Gastroesophageal sphincter (tissue), 3 donors: Measurements from ENCODE around the gene CYP17A1.

Experiments used
- CTCF ChIP-seq, 4 experiments: fragments of 200-600 bp in 2 of 4; fragments of 450-650 bp in 2 of 4; sonication (generic) in 1 of 4; IDR thresholded peaks; one replicate each; pipeline ENCODE4 v1.5.1; 2017 to 2019; ENCODE audit warnings: antibody characterized with exemption in 4 of 4, mild to moderate bottlenecking in 2 of 4, moderate library complexity in 2 of 4
- EP300 ChIP-seq: sonication (generic); formaldehyde crosslinking; IDR thresholded peaks from one replicate; pipeline ENCODE4 v1.6.1; 2017; ENCODE audit warnings: antibody characterized with exemption, mild to moderate bottlenecking
- POLR2A ChIP-seq, 2 donors: fragments of 450-650 bp; IDR thresholded peaks; one replicate each; pipeline ENCODE4 v1.6.1; 2017; ENCODE audit warnings: antibody characterized with exemption in 2 of 2, mild to moderate bottlenecking in 2 of 2, moderate library complexity in 1 of 2
- POLR2AphosphoS5 ChIP-seq: sonication (generic); formaldehyde crosslinking; IDR thresholded peaks from one replicate; pipeline ENCODE4 v1.6.1; 2017; ENCODE audit warnings: antibody characterized with exemption

DNA sequence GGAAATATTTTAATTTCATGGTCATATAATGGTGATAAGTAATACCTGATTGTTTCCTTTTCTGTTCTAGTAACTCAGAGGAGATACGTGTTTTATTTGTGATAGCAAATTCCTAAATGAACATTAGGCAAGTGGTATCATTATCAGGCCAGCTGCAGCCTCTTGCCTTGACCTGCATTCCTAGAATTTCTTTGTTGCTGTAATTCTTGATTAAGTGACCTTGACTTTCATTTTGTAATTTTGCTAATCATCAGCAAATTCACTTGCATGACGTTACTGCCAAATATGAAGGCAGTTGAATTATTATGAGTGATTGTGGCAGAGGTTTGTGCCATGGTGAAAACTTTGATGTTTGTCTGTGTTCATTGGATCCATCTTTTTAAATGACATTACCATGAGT lies 26.4 kb upstream of the CYP17A1 start:
- TF ChIP-seq CTCF (IDR thresholded peaks at IDR 0.05): no peak
- TF ChIP-seq POLR2AphosphoS5: no peak
- no peak for TF ChIP-seq POLR2A (IDR thresholded peaks at IDR 0.05)
- no peak for TF ChIP-seq EP300
